ENCODE data around the gene ACSM5. TPM values are rescaled to one million over a fixed set of nuclear protein-coding genes. Genes with fewer than 3 reads are reported as not detected.

The ACSM5 gene, protein sequence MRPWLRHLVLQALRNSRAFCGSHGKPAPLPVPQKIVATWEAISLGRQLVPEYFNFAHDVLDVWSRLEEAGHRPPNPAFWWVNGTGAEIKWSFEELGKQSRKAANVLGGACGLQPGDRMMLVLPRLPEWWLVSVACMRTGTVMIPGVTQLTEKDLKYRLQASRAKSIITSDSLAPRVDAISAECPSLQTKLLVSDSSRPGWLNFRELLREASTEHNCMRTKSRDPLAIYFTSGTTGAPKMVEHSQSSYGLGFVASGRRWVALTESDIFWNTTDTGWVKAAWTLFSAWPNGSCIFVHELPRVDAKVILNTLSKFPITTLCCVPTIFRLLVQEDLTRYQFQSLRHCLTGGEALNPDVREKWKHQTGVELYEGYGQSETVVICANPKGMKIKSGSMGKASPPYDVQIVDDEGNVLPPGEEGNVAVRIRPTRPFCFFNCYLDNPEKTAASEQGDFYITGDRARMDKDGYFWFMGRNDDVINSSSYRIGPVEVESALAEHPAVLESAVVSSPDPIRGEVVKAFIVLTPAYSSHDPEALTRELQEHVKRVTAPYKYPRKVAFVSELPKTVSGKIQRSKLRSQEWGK
- not detected for polyA plus RNA-seq

DNA sequence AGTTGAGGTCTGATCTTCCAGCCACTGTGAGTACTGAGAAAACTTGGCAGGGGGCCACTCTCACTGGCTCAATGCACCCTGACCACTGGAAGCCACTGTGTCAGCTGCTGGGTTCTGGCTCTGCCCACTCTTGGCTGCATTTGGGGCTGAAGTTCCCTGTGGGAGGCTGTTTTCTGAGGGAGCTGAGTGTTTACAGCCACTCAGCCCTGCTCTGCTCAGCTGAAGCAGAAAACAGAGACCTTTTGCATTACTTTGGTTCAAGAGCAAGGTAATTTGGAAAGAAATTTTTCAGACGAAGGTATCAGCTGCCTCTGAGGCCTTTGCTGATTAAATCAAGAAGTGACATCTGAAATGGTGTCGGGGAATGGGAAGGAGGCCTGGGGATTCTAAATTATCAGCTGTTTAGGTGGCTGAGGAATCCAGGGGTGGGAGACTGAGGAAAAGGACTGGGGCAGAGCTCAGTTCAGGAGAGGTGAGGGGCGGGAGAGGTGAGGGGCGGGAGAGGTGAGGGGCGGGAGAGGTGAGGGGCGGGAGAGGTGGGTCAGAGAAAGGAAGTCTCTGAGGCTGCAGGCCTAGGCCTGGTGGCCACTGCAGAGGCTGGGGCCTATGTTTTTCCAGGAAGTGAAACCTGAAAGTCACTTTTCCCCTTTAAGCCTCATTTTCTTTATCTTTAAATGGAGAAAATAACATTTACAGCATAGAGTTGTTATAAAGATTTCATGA is at the start of gene ACSM5:
ACSM5 (plus strand) TSS at position 137 of the 723 bp plus-strand sequence. CDS start 1,951 bp downstream, outside the sequence.
- H3K4me1 Mint-ChIP-seq = no peaks in the 10 kb centered on the region
- H3K36me3 Mint-ChIP-seq = no peaks in the 10 kb centered on the region
- no peak within 1 kb of the TSS for H3K27ac Mint-ChIP-seq
- peaks cover 0 to 3% (median 0%) of the 10 kb centered on the region in 3 donors for H3K27me3 Mint-ChIP-seq (ENCODE audit: low read depth in 3 of 3)
- no peak within 1 kb of the TSS for H3K4me3 Mint-ChIP-seq
- no peak for DNase-seq
- H3K9me3 Mint-ChIP-seq = peaks cover 0 to 1% (median 0%) of the 10 kb centered on the region in 6 donors

DNA sequence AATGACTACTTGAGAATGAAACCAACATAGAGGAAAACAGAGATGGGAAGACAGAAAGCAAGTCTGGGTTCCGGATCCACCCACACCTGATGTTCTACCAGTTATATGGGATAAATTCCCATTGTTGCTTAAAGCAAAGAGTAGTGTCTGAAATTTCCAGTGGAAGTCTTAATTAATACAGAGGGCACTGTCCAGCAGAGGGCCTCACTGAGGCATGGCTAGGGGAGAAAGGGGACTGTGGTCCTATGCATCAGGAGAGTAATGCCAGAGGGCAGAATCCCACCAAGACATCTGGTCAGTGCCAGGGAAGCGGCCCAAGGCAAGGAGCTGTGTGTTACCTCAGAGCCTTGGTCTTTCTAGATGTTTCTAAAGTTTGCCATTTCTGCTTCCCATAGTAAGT is 49.3 kb upstream of the ACSM5 start:
- Mint-ChIP-seq H3K27me3 (ENCODE audit: low read depth in 3 of 3) (peaks cover 2 to 6% (median 5%) of the 10 kb centered on the region in 3 donors), H3K27ac (no peak overlapping the region), H3K4me3 (no peak overlapping the region), H3K9me3 (peaks cover 0 to 2% (median 0%) of the 10 kb centered on the region in 6 donors), H3K4me1 (no peaks in the 10 kb centered on the region), H3K36me3 (no peaks in the 10 kb centered on the region)
- no peak for DNase-seq

DNA sequence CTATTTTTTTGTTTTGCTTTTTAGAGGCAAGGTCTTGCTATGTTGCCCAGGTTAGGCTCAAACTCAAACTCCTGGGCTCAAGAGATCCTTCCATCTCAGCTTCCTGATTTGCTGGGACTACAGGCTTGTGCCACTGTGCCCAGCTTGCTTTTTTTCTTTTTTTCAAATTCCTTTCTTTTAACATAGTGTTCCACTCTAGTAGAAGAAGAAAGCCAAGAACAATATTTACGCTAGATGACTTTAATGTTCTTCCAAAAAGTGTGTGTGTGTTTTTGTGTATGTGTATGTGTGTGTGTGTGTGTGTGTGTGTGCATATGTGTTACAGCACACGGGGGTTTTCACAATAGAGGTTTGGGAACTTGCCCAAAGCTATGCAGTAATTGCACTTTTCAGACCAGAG is 46.1 kb upstream of the ACSM5 start:
- Mint-ChIP-seq H3K9me3 (peaks cover 0 to 2% (median 0%) of the 10 kb centered on the region in 6 donors), H3K4me1 (no peaks in the 10 kb centered on the region), H3K27ac (no peak overlapping the region), H3K27me3 (ENCODE audit: low read depth in 3 of 3) (peaks cover 2 to 9% (median 2%) of the 10 kb centered on the region in 3 donors), H3K36me3 (no peaks in the 10 kb centered on the region), H3K4me3 (no peak overlapping the region)
- DNase-seq = no peak

DNA sequence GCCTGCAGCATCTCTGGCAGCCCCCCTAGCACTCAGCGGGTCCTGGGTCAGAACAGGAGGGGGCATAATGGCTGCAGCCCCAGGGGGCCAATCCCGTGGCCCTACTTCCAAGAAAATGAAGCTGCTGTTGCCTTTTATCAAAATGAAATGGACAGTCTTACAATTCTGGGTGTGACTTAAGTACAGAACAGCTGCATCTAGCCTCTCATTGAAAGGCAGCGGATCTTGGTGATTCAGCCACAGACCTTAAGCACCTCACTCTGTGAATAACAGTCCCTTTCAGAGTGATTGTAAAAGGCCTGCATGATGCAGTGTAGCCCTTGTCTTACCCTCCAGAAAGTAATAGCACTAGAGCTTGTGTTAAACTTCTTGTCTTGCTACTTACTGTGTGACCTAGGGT is 45.3 kb upstream of the ACSM5 start:
- H3K27me3 Mint-ChIP-seq (ENCODE audit: low read depth in 3 of 3) = peaks cover 0 to 9% (median 4%) of the 10 kb centered on the region in 3 donors
- H3K4me1 Mint-ChIP-seq = no peaks in the 10 kb centered on the region
- H3K4me3 Mint-ChIP-seq = no peak overlapping the region
- H3K27ac Mint-ChIP-seq = no peak overlapping the region
- peaks cover 0 to 2% (median 0%) of the 10 kb centered on the region in 6 donors for H3K9me3 Mint-ChIP-seq
- no peaks in the 10 kb centered on the region for H3K36me3 Mint-ChIP-seq
- DNase-seq = no peak

DNA sequence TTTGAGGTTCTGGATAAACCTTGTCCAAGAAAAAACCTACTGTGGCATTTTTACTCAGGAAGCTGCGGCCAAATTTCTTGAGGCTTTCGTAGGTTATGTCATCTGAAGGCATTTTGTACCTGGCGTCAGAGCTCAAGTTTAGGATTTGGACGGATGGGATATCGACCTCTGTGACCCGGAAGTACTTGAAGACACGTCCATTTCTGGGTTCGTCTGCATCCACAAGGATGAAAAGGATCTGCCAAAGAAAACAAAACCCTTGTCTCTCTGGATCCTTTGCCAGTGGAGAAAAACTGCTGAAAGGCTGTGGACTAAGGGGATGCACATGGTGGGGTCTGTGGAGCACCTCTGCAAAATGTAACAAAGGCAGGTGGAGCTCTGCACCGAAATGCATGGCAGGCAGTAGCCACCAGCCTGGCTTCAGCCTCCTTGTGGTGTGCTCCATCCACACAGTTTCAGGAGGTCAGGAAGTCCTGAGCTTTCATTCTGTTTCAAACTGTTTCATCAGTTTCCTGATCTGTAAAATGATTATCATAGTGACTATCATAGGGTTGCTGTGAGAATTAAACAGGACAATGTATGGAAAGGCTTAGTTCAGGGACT is 39.8 kb upstream of the ACSM5 start:
- Mint-ChIP-seq H3K4me1 (no peaks in the 10 kb centered on the region), H3K27ac (no peak overlapping the region), H3K36me3 (no peaks in the 10 kb centered on the region), H3K27me3 (ENCODE audit: low read depth in 3 of 3) (peaks cover 2 to 5% (median 4%) of the 10 kb centered on the region in 3 donors), H3K4me3 (no peak overlapping the region), H3K9me3 (no peaks in the 10 kb centered on the region)
- no peak for DNase-seq

DNA sequence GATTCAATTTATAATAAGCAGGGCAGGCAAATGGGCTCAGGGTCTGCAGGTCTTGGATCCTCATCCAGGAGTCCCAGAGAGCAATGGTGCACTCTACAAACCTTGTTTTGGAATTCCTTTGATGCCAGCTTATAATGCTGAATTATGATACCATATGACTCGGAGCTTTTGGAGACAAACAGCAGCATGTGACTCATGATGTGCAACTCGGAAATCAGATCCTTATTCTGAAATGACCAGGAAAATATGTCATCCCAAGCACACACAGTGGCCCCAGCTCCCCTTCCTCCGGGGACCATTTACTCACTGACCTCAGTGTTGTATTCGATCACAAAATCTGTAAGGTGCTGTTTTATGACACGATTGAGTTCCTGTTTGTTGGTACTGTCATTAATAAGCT is 36.6 kb upstream of the ACSM5 start:
- no peaks in the 10 kb centered on the region for H3K4me1 Mint-ChIP-seq
- H3K27me3 Mint-ChIP-seq (ENCODE audit: low read depth in 3 of 3) = peaks cover 2 to 6% (median 4%) of the 10 kb centered on the region in 3 donors
- no peak for DNase-seq
- H3K36me3 Mint-ChIP-seq = no peaks in the 10 kb centered on the region
- H3K27ac Mint-ChIP-seq = no peak overlapping the region
- no peak overlapping the region for H3K4me3 Mint-ChIP-seq
- no peaks in the 10 kb centered on the region for H3K9me3 Mint-ChIP-seq

DNA sequence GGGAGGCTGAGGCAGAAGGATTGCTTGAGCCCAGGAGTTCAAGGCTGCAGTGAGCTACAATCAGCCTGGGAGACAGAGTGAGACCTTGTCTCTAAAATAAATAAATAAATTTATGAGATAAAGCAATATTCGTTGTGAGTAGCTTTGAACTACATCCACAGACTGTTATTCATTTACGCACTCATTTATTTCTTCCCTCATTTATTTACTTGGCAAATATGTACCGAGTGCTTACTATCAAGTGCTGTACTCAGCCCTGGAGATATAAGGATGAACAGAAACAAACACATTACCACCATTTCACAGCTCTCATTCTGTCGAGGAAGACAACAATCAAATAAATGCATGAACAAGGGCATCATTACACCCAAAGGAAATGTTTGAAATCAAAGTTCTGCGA is 32.2 kb upstream of the ACSM5 start:
- Mint-ChIP-seq H3K36me3 (no peaks in the 10 kb centered on the region), H3K9me3 (no peaks in the 10 kb centered on the region), H3K4me1 (no peaks in the 10 kb centered on the region), H3K27ac (no peak overlapping the region), H3K4me3 (no peak overlapping the region), H3K27me3 (ENCODE audit: low read depth in 3 of 3) (peaks cover 2 to 9% (median 7%) of the 10 kb centered on the region in 3 donors)
- DNase-seq = no peak

DNA sequence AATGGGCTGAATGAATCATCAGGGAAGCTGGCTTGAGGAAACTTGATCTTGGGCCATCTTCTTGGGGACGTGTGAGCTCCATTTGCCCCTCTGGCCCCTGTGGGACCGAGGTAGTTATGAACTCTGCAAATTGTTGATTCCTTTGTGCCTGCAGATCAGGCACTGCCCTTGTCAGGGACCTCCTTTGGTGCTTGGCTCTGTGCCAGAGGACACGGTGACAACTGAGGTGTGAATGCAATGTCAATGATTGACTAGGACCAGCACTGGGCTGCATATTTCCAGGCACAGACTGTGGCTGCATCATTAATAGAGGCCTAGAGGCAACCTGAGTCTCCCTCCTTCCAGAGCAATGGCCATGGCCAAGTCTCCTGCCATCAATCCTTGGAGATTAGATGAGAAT is 28.6 kb upstream of the ACSM5 start:
- no peaks in the 10 kb centered on the region for H3K4me1 Mint-ChIP-seq
- DNase-seq = no peak
- H3K27me3 Mint-ChIP-seq (ENCODE audit: low read depth in 3 of 3) = peaks cover 2 to 6% (median 5%) of the 10 kb centered on the region in 3 donors
- no peak overlapping the region for H3K27ac Mint-ChIP-seq
- H3K36me3 Mint-ChIP-seq = no peaks in the 10 kb centered on the region
- H3K9me3 Mint-ChIP-seq = peaks cover 0 to 4% (median 0%) of the 10 kb centered on the region in 6 donors
- H3K4me3 Mint-ChIP-seq = no peak overlapping the region

DNA sequence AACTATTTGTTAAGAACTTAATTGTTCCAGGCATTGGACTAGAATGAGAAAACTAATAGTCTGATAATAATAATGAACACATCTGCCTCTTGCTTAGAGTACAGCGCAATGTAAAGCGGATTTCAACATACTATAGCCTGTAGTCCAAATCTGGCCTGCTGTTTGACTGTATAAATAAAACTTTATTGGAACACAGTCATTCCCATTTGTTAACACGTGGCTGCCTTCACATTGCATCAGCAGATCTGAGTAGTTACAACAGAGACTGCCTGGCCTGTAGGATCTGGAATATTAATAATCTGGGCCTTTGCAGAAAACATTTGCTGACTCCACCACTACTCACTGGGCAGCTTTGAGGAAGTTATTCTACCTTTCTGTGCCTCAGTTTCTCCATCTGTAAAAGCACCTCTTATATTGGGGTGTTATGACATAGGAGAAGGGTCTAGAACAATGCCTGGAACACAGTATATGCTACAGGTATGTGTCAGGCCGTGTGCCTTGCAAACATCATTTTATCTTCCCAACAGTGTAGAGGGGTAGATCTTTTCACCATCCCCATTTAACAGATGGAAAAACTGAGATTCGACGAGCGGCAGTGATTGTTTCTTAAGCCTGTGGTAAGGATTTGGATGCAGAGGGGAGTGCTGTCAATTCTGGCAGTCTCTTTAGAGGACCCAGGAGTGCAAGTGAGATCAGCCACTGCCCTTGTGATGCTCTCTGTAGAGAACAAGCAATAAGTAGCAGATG is 27.0 kb upstream of the ACSM5 start:
- H3K27ac Mint-ChIP-seq = no peak overlapping the region
- H3K36me3 Mint-ChIP-seq = no peaks in the 10 kb centered on the region
- H3K27me3 Mint-ChIP-seq (ENCODE audit: low read depth in 3 of 3) = peaks cover 0 to 10% (median 7%) of the 10 kb centered on the region in 3 donors
- no peak overlapping the region for H3K4me3 Mint-ChIP-seq
- DNase-seq = no peak
- no peaks in the 10 kb centered on the region for H3K4me1 Mint-ChIP-seq
- H3K9me3 Mint-ChIP-seq = peaks cover 0 to 4% (median 0%) of the 10 kb centered on the region in 6 donors

DNA sequence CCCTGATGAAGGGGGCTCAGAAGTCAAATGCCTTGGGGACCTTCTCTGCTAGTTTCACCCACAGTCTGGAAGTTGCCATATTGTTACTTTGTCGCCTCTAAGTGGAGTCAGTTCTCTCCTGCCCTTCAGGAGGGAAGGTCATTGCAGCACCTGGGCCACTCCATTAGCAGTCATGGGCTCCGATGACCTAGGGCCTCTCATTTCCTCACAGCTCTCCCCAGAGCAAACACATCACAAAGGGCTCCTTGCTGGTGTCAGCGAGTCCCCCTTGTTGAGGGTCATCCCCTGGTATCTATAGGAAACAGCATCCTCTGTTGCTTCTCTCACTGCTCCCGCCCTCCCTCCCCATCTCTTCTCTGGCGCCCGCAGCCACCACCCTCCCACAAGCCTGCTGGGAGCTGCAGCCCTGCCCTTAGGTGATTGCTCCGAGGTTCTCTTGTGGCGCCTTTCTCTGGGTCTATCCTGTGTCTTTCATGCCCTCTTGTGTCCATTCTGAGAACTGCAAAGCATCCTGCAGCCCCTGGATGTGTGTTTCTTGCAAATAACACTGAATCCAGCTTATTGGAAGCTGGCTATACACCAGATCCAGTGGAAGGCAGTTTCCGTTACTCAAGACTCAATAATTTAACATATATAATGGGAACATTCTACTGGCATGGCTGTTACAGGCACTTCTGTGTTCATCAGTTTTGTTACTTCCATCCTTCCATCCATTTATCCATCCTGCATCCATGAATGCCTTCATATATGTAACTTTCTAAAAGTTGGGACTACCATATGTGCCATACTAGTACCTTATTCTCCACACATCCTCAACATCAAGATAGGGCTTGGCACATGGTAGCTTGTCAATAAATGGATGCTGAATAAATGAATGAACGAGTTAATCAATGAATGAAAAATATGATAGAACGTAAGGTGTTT is 26.0 kb upstream of the ACSM5 start:
- Mint-ChIP-seq H3K27ac (no peak overlapping the region), H3K9me3 (peaks cover 0 to 4% (median 0%) of the 10 kb centered on the region in 6 donors), H3K4me1 (no peaks in the 10 kb centered on the region), H3K4me3 (no peak overlapping the region), H3K27me3 (ENCODE audit: low read depth in 3 of 3) (peaks cover 0 to 7% (median 7%) of the 10 kb centered on the region in 3 donors), H3K36me3 (no peaks in the 10 kb centered on the region)
- DNase-seq = peak in 2 of 3 donors; percentile 3 to 16

DNA sequence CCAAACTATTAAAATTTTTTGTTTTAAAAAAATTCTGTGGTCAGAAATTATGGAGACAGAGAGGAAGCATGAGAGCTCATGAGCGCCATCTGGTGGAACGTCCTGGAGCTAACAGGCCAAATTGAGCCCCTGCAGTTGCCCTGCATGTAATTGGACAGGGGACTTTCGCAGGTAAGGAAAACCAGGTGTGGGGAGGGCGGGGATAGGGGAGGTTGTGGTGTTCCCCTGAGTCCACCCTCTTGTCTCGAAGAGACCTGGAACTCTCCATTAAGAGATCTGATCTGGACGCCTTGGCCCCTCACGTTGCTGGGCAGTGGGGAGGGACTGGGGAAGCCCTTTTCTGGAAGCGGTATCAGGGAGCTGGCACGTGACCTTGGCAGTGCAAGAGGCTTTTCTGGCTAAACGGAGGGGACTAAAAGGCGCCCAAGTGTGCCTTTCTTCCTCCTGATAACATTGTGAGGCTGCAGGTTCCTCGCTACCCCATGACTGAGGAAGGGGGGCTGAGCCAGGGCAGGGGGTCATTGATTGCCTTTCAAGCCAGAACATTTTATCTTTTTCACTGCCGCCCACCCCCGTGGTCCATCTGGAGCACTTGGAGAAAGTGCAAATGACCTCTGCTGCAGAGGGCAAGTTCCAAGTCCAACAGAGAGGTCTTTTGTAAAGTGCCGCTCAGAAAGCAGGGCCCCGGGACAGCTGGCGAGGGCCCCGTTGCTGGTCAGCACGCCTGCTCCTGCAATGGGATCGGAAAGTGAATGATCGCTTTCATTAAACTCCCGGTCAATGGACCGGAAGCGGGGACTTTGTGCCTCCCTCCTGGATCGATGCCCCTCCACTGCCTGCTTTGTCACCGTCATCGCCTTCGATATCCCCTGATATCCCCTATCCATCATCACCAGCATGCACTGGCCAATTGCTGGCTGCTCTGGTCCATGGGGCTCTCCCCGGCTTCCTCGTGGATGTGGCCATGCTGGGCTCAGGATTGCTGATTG is 23.2 kb upstream of the ACSM5 start:
- DNase-seq = peak; percentile 2 to 14 (median 6)
- no peaks in the 10 kb centered on the region for H3K36me3 Mint-ChIP-seq
- H3K27me3 Mint-ChIP-seq (ENCODE audit: low read depth in 3 of 3) = peaks cover 0 to 5% (median 2%) of the 10 kb centered on the region in 3 donors
- H3K4me3 Mint-ChIP-seq = no peak overlapping the region
- H3K4me1 Mint-ChIP-seq = no peaks in the 10 kb centered on the region
- H3K27ac Mint-ChIP-seq = no peak overlapping the region
- peaks cover 0 to 4% (median 0%) of the 10 kb centered on the region in 6 donors for H3K9me3 Mint-ChIP-seq

Measured in immature natural killer cell (primary cell).